ENCODE measurements around the gene MPP2. TPM values are rescaled to one million over a fixed set of nuclear protein-coding genes. Genes with fewer than 3 reads are reported as not detected.

Gene MPP2
- total and polyA plus RNA-seq, 2 experiments from 2014 or later = 1.3 to 1.4 TPM

- H4K20me1 ChIP-seq (ENCODE audit: insufficient read depth, poor library complexity, severe bottlenecking) = no peaks in the 10 kb centered on the region
- TF ChIP-seq EZH2phosphoT487 (IDR thresholded peaks at IDR 0.05; ENCODE audit: low read depth, severe bottlenecking, unreplicated experiment) = no peak
- TF ChIP-seq EZH2 (IDR thresholded peaks at IDR 0.05; ENCODE audit: borderline replicate concordance) = no peak
- TF ChIP-seq, protein P1, sequence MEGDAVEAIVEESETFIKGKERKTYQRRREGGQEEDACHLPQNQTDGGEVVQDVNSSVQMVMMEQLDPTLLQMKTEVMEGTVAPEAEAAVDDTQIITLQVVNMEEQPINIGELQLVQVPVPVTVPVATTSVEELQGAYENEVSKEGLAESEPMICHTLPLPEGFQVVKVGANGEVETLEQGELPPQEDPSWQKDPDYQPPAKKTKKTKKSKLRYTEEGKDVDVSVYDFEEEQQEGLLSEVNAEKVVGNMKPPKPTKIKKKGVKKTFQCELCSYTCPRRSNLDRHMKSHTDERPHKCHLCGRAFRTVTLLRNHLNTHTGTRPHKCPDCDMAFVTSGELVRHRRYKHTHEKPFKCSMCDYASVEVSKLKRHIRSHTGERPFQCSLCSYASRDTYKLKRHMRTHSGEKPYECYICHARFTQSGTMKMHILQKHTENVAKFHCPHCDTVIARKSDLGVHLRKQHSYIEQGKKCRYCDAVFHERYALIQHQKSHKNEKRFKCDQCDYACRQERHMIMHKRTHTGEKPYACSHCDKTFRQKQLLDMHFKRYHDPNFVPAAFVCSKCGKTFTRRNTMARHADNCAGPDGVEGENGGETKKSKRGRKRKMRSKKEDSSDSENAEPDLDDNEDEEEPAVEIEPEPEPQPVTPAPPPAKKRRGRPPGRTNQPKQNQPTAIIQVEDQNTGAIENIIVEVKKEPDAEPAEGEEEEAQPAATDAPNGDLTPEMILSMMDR (IDR thresholded peaks at IDR 0.05; ENCODE audit: poor library complexity) = no peak
- no peaks in the 10 kb centered on the region for H3K36me3 ChIP-seq (replicated peaks; ENCODE audit: insufficient read depth, low read depth)
- no peaks in the 10 kb centered on the region for H3K9me2 ChIP-seq (replicated peaks; ENCODE audit: insufficient read depth)
- no peak overlapping the region for H3K4me3 ChIP-seq
- no peaks in the 10 kb centered on the region for H3K9me3 ChIP-seq (ENCODE audit: low read depth)
- no peak overlapping the region for H3K27ac ChIP-seq
- no peak overlapping the region for H2AFZ ChIP-seq
- no peaks in the 10 kb centered on the region for H3K79me2 ChIP-seq
- H3K27me3 ChIP-seq = no peaks in the 10 kb centered on the region
- DNase-seq (ENCODE audit: low spot score) = no peak
- H3K4me2 ChIP-seq = no peak overlapping the region
- H3K4me1 ChIP-seq (ENCODE audit: insufficient read depth) = peaks cover 7% of the 10 kb centered on the region
- WGBS (ENCODE audit: low lambda C conversion rate, missing lambda C conversion rate) = 94% methylated on average over 7 of the region's 7 CpGs
Measured at GRCh38 chr17:43830510-43831140, 76.7 kb downstream of the MPP2 start.

GRCh38 chr17:43829738-43830137 is 77.6 kb downstream of the MPP2 start:
- no peak for DNase-seq (ENCODE audit: low spot score)
- peaks cover 7% of the 10 kb centered on the region for H3K4me1 ChIP-seq (ENCODE audit: insufficient read depth)
- no peak overlapping the region for H3K27ac ChIP-seq
- TF ChIP-seq EZH2 (IDR thresholded peaks at IDR 0.05; ENCODE audit: borderline replicate concordance) = no peak
- no peak for TF ChIP-seq EZH2phosphoT487 (IDR thresholded peaks at IDR 0.05; ENCODE audit: low read depth, severe bottlenecking, unreplicated experiment)
- TF ChIP-seq, protein P1 (IDR thresholded peaks at IDR 0.05; ENCODE audit: poor library complexity) = no peak
- no peaks in the 10 kb centered on the region for H4K20me1 ChIP-seq (ENCODE audit: insufficient read depth, poor library complexity, severe bottlenecking)
- H3K27me3 ChIP-seq = no peaks in the 10 kb centered on the region
- no peaks in the 10 kb centered on the region for H3K9me3 ChIP-seq (ENCODE audit: low read depth)
- WGBS (ENCODE audit: low lambda C conversion rate, missing lambda C conversion rate) = 97% methylated on average over 13 of the region's 14 CpGs
- no peak overlapping the region for H3K4me2 ChIP-seq
- no peaks in the 10 kb centered on the region for H3K9me2 ChIP-seq (replicated peaks; ENCODE audit: insufficient read depth)
- H3K36me3 ChIP-seq (replicated peaks; ENCODE audit: insufficient read depth, low read depth) = no peaks in the 10 kb centered on the region
- no peak overlapping the region for H2AFZ ChIP-seq
- H3K79me2 ChIP-seq = no peaks in the 10 kb centered on the region
- no peak overlapping the region for H3K4me3 ChIP-seq

- H3K4me3 ChIP-seq = no peak overlapping the region
- H3K9me3 ChIP-seq (ENCODE audit: low read depth) = no peaks in the 10 kb centered on the region
- no peaks in the 10 kb centered on the region for H3K27me3 ChIP-seq
- no peak overlapping the region for H3K4me2 ChIP-seq
- no peak overlapping the region for H2AFZ ChIP-seq
- H3K9me2 ChIP-seq (replicated peaks; ENCODE audit: insufficient read depth) = no peaks in the 10 kb centered on the region
- 96% methylated on average over 7 of the region's 9 CpGs for WGBS (ENCODE audit: low lambda C conversion rate, missing lambda C conversion rate)
- no peak for DNase-seq (ENCODE audit: low spot score)
- no peaks in the 10 kb centered on the region for H3K36me3 ChIP-seq (replicated peaks; ENCODE audit: insufficient read depth, low read depth)
- H3K27ac ChIP-seq = no peak overlapping the region
- peaks cover 4% of the 10 kb centered on the region for H3K4me1 ChIP-seq (ENCODE audit: insufficient read depth)
- H4K20me1 ChIP-seq (ENCODE audit: insufficient read depth, poor library complexity, severe bottlenecking) = no peaks in the 10 kb centered on the region
- TF ChIP-seq EZH2 (IDR thresholded peaks at IDR 0.05; ENCODE audit: borderline replicate concordance) (no peak), EZH2phosphoT487 (IDR thresholded peaks at IDR 0.05; ENCODE audit: low read depth, severe bottlenecking, unreplicated experiment) (no peak)
- TF ChIP-seq, protein P1 (IDR thresholded peaks at IDR 0.05; ENCODE audit: poor library complexity) = no peak
- H3K79me2 ChIP-seq = no peaks in the 10 kb centered on the region
Measured at GRCh38 chr17:43827596-43827995, 79.7 kb downstream of the MPP2 start.

Measured in hepatocyte (in vitro differentiated cells).